Upper lobe of left lung (tissue), 6 donors: ENCODE measurements around the gene HDAC7. TPM values are rescaled to one million over a fixed set of nuclear protein-coding genes. Genes with fewer than 3 reads are reported as not detected.
A peak's percentile ranks its signal among the peaks of the same experiment; 100 is the strongest.

Source experiments
- ATAC-seq, 2 donors: fragments of 200-7000 bp; cut with Tn5 transposase; one replicate each; pipeline ENCODE4 v1.9.1; 2022; ENCODE audit warnings: mild to moderate bottlenecking in 2 of 2, moderate library complexity in 2 of 2; ENCODE audit not compliant: low FRiP score in 2 of 2
- DNase-seq, 2 donors: peaks; one replicate each; pipeline ENCODE4 v3.0.0-alpha.2; 2019 to 2020
- H3K27ac ChIP-seq, 4 donors: fragments of 200-600 bp; sonication (generic); one replicate each; pipeline ENCODE4 v1.5.1; 2016 to 2019
- H3K27me3 ChIP-seq, 4 donors: fragments of 200-600 bp; sonication (generic); one replicate each; pipeline ENCODE4 v1.5.1; 2017 to 2019
- H3K36me3 ChIP-seq, 4 donors: fragments of 200-600 bp; sonication (generic); one replicate each; pipeline ENCODE4 v1.5.1; 2016 to 2019
- H3K4me1 ChIP-seq, 4 donors: fragments of 200-600 bp; sonication (generic); one replicate each; pipeline ENCODE4 v1.5.1; 2018 to 2019
- H3K4me3 ChIP-seq, 4 donors: fragments of 200-600 bp; sonication (generic); one replicate each; pipeline ENCODE4 v1.5.1; 2017 to 2019; ENCODE audit warnings: mild to moderate bottlenecking in 2 of 4, moderate library complexity in 1 of 4
- H3K9me3 ChIP-seq, 4 donors: fragments of 200-600 bp; sonication (generic); one replicate each; pipeline ENCODE4 v1.5.1; 2018 to 2019
- EP300 ChIP-seq, 4 donors: sonication (generic); formaldehyde crosslinking; IDR thresholded peaks; one replicate each; pipeline ENCODE4 v1.5.1; 2017; ENCODE audit warnings: antibody characterized with exemption in 4 of 4, control low read depth in 2 of 4
- POLR2A ChIP-seq, 4 donors: fragments of 450-650 bp; IDR thresholded peaks; one replicate each; pipeline ENCODE4 v1.5.1; 2016 to 2017; ENCODE audit warnings: antibody characterized with exemption in 4 of 4, mild to moderate bottlenecking in 2 of 4
- POLR2AphosphoS5 ChIP-seq, 2 donors: sonication (generic); formaldehyde crosslinking; IDR thresholded peaks; one replicate each; pipeline ENCODE4 v1.5.1; 2017; ENCODE audit warnings: antibody characterized with exemption in 2 of 2
- WGBS, 2 donors: methylation state at CpG; one replicate each; pipeline ENCODE4 v1.1.5; 2017 to 2018; 5-methylcytosine and 5-hydroxymethylcytosine counted together
- total RNA-seq, 6 donors: library from RNA; depleted of rRNA in 4 of 6; stranded (reverse); fragments of >200 nt in 4 of 6; gene quantifications; one replicate each; pipeline versions ENCODE4 v1.1.0 to v1.2.1, GENCODE V29; 2016 to 2021
- TF ChIP-seq, protein P1 (sequence below), 6 experiments: fragments of 450-650 bp in 4 of 6; fragments of 200-600 bp in 2 of 6; sonication (generic) in 2 of 6; IDR thresholded peaks; one replicate each; pipeline ENCODE4 v1.5.1; 2016 to 2019; ENCODE audit warnings: antibody characterized with exemption in 6 of 6
- donor health status: DM: no; HTN: no; CAD: no; lungs with moderate emphysema.
- donor health status: DM: no; HTN: yes; CAD: no; lungs with severe emphysema.

HDAC7 gene
- total RNA-seq, 6 donors from 2014 or later = 66.6 to 164 (median 126) TPM

- WGBS, 2 donors = 65 to 79% methylated on average over 4 to 11 of the region's 11 CpGs
- no peaks in the 10 kb centered on the region for H3K9me3 ChIP-seq
- ATAC-seq (peak in 1 of 2 donors; percentile 13), DNase-seq (no peak)
- H3K4me1 ChIP-seq = peaks cover 42 to 54% (median 45%) of the 10 kb centered on the region in 4 donors
- TF ChIP-seq EP300 (IDR thresholded peaks at IDR 0.05) (no peak), POLR2AphosphoS5 (IDR thresholded peaks at IDR 0.05) (no peak), POLR2A (IDR thresholded peaks at IDR 0.05) (no peak)
- TF ChIP-seq, protein P1, sequence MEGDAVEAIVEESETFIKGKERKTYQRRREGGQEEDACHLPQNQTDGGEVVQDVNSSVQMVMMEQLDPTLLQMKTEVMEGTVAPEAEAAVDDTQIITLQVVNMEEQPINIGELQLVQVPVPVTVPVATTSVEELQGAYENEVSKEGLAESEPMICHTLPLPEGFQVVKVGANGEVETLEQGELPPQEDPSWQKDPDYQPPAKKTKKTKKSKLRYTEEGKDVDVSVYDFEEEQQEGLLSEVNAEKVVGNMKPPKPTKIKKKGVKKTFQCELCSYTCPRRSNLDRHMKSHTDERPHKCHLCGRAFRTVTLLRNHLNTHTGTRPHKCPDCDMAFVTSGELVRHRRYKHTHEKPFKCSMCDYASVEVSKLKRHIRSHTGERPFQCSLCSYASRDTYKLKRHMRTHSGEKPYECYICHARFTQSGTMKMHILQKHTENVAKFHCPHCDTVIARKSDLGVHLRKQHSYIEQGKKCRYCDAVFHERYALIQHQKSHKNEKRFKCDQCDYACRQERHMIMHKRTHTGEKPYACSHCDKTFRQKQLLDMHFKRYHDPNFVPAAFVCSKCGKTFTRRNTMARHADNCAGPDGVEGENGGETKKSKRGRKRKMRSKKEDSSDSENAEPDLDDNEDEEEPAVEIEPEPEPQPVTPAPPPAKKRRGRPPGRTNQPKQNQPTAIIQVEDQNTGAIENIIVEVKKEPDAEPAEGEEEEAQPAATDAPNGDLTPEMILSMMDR (IDR thresholded peaks at IDR 0.05) = no peak
- H3K27me3 ChIP-seq = no peaks in the 10 kb centered on the region
- H3K36me3 ChIP-seq = peaks cover 11 to 48% (median 39%) of the 10 kb centered on the region in 4 donors
- peak overlapping the region in 3 of 4 donors; percentile 18 to 30 (median 22) for H3K27ac ChIP-seq
- no peak overlapping the region for H3K4me3 ChIP-seq
These were observed 39.7 kb downstream of the HDAC7 start for GRCh38 chr12:47779943-47780504.

DNA sequence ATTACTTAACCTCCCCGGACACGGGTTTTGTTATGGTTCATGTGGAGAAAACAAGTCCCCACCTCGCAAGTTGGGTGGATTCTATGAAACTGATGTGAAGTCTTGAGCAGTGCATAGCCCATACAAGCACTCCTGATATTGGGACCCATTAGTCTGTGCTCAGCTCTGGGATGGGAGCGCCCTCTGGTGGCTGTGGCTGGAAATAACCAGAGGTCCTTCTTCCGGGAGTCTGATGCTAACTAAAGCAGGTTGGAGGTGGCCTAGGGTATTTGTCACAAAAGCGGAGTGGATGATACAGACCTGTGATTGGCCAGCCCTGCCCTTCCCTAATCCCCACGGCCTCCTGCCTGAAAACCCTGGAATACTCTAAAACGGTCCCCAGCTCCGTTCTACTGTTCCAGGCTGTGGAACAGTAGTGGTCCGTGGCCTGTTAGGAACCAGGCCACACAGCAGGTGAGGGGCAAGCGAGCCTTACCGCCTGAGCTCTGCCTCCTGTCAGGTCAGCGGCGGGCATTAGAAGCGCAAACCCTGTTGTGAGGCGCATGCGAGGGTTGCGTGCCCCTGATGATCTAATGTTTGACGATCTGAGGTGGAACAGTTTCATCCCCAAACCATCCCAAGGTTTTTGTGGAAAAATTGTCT is 40.3 kb downstream of the HDAC7 start:
- H3K27ac ChIP-seq = peak overlapping the region in 3 of 4 donors; percentile 18 to 30 (median 22)
- ATAC-seq = peak; percentile 89
- no peaks in the 10 kb centered on the region for H3K9me3 ChIP-seq
- 13 to 40% methylated on average over 9 to 19 of the region's 19 CpGs for WGBS, 2 donors
- peak in 1 of 2 donors; percentile 91 for DNase-seq
- H3K4me1 ChIP-seq = peaks cover 48 to 60% (median 51%) of the 10 kb centered on the region in 4 donors
- H3K36me3 ChIP-seq = peaks cover 5 to 42% (median 33%) of the 10 kb centered on the region in 4 donors
- H3K27me3 ChIP-seq = no peaks in the 10 kb centered on the region
- no peak overlapping the region for H3K4me3 ChIP-seq
- TF ChIP-seq, protein P1 (IDR thresholded peaks at IDR 0.05) = peak; percentile 84 to 94 (median 93)
- TF ChIP-seq POLR2A (IDR thresholded peaks at IDR 0.05) = no peak

GRCh38 chr12:47778881-47779280 is 40.8 kb downstream of the HDAC7 start:
- TF ChIP-seq POLR2AphosphoS5 (IDR thresholded peaks at IDR 0.05) = no peak
- no peak for TF ChIP-seq EP300 (IDR thresholded peaks at IDR 0.05)
- TF ChIP-seq POLR2A (IDR thresholded peaks at IDR 0.05) = no peak
- TF ChIP-seq, protein P1 (IDR thresholded peaks at IDR 0.05) = no peak
- ATAC-seq (no peak), DNase-seq (no peak)
- H3K27ac ChIP-seq = peak overlapping the region in 1 of 4 donors; percentile 83
- 65 to 71% methylated on average over 5 to 14 of the region's 14 CpGs for WGBS, 2 donors
- no peak overlapping the region for H3K4me3 ChIP-seq
- no peaks in the 10 kb centered on the region for H3K9me3 ChIP-seq
- peaks cover 0 to 37% (median 28%) of the 10 kb centered on the region in 4 donors for H3K36me3 ChIP-seq
- peaks cover 53 to 65% (median 57%) of the 10 kb centered on the region in 4 donors for H3K4me1 ChIP-seq
- H3K27me3 ChIP-seq = no peaks in the 10 kb centered on the region

DNA sequence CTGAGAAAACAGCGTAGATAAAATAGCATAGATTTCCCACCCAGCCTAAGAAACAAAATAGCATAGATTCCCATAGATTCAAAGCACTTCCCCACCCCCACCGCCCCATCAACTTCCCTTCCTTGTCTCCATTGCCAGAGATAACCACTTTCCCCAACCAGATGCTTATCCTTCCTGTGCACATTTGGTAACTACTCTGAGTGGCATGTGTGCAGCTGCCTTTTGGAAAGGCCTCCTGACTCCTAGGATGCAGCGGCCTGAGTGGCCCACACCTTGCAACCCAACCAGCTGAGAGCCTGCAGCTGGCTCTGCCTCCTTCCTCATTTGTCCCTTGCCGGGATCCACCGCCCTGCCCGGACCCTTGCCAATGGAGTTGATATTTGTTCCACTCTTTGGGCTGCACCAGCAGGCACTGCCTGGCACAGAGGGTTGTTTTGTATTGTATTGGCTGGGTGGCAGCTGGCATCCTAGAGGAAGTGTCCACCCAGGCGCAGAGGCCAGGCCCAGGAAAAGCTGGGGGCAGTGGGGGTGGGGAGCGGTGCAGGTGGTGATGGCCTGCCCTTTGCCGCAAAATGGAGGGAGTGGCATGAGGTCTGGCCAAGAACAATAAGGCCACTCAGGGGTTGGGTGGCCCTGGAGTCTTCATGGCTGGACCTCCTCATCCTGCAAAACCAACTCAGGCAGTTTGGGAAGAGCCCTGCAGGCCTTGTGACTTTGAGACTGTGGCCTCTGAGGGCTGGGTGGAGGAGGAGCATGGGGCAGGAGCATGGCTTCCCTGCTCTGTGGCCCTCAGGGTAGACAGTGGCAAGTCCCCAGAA is 41.8 kb downstream of the HDAC7 start:
- DNase-seq (no peak), ATAC-seq (no peak)
- WGBS, 2 donors = 36 to 41% methylated on average over 9 of the region's 9 CpGs
- peaks cover 0 to 27% (median 19%) of the 10 kb centered on the region in 4 donors for H3K36me3 ChIP-seq
- H3K9me3 ChIP-seq = no peaks in the 10 kb centered on the region
- H3K4me3 ChIP-seq = no peak overlapping the region
- H3K27me3 ChIP-seq = no peaks in the 10 kb centered on the region
- peaks cover 56 to 64% (median 60%) of the 10 kb centered on the region in 4 donors for H3K4me1 ChIP-seq
- TF ChIP-seq POLR2AphosphoS5 (IDR thresholded peaks at IDR 0.05) (peak in 1 of 2 donors; percentile 41), EP300 (IDR thresholded peaks at IDR 0.05) (no peak), POLR2A (IDR thresholded peaks at IDR 0.05) (no peak)
- TF ChIP-seq, protein P1 (IDR thresholded peaks at IDR 0.05) = no peak
- H3K27ac ChIP-seq = peak overlapping the region; percentile 27 to 90 (median 76)
